Mucosa of rectum (tissue), 2 donors: ENCODE measurements around the gene C4orf17.
A peak's percentile ranks its signal among the peaks of the same experiment; 100 is the strongest.
"Not testable (repeated sequence)": the region's sequence is repeated elsewhere in the genome, so short reads cannot be mapped to it uniquely, and the experiment has no call there.

ENCODE experiments used
- H3K27ac ChIP-seq, 2 donors: one replicate each; pipeline ENCODE4 v1.7.0; 2013; ENCODE audit warnings: inconsistent platforms in 2 of 2, low read depth in 2 of 2, low read length in 2 of 2
- H3K27me3 ChIP-seq, 2 donors: one replicate each; pipeline ENCODE4 v1.7.0; 2013; ENCODE audit warnings: low read length in 2 of 2; ENCODE audit not compliant: control insufficient read depth in 2 of 2, insufficient read depth in 2 of 2
- H3K36me3 ChIP-seq, 2 donors: one replicate each; pipeline ENCODE4 v1.7.0; 2013; ENCODE audit warnings: low read length in 2 of 2; ENCODE audit not compliant: control insufficient read depth in 2 of 2, insufficient read depth in 2 of 2
- H3K4me1 ChIP-seq, 2 donors: one replicate each; pipeline ENCODE4 v1.7.0; 2013; ENCODE audit warnings: low read length in 2 of 2, mild to moderate bottlenecking in 1 of 2; ENCODE audit not compliant: control insufficient read depth in 2 of 2, insufficient read depth in 2 of 2
- H3K4me3 ChIP-seq, 2 donors: one replicate each; pipeline ENCODE4 v1.7.0; 2013; ENCODE audit warnings: low read length in 2 of 2
- H3K9ac ChIP-seq, 2 donors: one replicate each; pipeline ENCODE4 v1.7.0; 2013; ENCODE audit warnings: low read length in 2 of 2, low read depth in 1 of 2, mild to moderate bottlenecking in 1 of 2
- H3K9me3 ChIP-seq, 2 donors: one replicate each; pipeline ENCODE4 v1.7.0; 2013; ENCODE audit warnings: low read length in 2 of 2; ENCODE audit not compliant: control insufficient read depth in 2 of 2
- donor health status: healthy.
- donor health status: Normal muscosa, but diverticular disease.

Gene C4orf17

DNA sequence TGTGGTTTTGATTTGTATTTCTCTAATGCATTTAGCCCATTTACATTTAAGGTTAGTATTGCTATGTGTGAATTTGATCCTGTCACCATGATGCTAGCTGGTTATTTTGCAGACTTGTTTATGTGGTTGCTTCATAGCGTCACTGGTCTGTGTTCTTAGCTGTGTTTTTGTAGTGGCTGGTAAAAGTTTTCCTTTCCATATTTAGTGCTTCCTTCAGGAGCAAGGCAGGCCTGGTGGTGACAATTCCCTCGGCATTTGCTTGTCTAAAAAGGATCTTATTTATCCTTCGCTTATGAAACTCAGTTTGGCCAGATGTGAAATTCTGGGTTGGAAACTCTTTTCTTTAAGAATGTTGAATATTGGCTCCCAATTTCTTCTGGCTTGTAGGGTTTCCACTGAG lies 23.9 kb downstream of the C4orf17 start:
- H3K27me3 ChIP-seq, H3K36me3 ChIP-seq, H3K4me3 ChIP-seq, H3K27ac ChIP-seq, H3K9ac ChIP-seq, H3K9me3 ChIP-seq, H3K4me1 ChIP-seq: not testable (repeated sequence)

DNA sequence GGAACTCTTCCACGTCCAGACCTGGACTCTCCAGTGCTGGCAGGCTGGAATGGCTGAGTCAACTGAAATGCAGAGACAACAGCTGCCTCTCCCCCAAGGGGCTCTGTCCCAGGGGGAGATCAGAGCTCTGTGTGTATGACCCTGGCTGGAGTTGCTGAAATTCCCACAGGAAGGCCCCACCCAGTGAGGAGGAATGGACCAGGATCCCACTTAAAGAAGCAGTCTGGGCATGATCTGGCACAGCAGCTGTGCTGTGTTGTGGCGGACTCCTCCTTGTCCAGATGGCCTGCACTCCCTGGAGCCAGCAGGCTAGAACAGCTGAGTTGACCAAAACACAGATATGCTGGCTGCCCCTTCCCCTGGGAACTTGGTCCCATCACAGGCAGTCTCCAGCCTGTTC lies 25.4 kb downstream of the C4orf17 start:
- Histone ChIP-seq H3K9me3 (no peaks in the 10 kb centered on the region), H3K27me3 (no peaks in the 10 kb centered on the region), H3K4me1 (no peaks in the 10 kb centered on the region), H3K9ac (no peak overlapping the region), H3K27ac (no peak overlapping the region), H3K36me3 (no peaks in the 10 kb centered on the region), H3K4me3 (no peak overlapping the region)

- Histone ChIP-seq H3K4me1 (no peaks in the 10 kb centered on the region), H3K4me3 (no peak overlapping the region), H3K9me3 (no peaks in the 10 kb centered on the region), H3K36me3 (no peaks in the 10 kb centered on the region), H3K9ac (no peak overlapping the region), H3K27me3 (no peaks in the 10 kb centered on the region), H3K27ac (no peak overlapping the region)
Measured at GRCh38 chr4:99536848-99537247, 26.0 kb downstream of the C4orf17 start.

- Histone ChIP-seq H3K9me3 (no peaks in the 10 kb centered on the region), H3K4me3 (no peak overlapping the region), H3K27me3 (no peaks in the 10 kb centered on the region)
Measured at GRCh38 chr4:99537674-99538073, 26.9 kb downstream of the C4orf17 start.

DNA sequence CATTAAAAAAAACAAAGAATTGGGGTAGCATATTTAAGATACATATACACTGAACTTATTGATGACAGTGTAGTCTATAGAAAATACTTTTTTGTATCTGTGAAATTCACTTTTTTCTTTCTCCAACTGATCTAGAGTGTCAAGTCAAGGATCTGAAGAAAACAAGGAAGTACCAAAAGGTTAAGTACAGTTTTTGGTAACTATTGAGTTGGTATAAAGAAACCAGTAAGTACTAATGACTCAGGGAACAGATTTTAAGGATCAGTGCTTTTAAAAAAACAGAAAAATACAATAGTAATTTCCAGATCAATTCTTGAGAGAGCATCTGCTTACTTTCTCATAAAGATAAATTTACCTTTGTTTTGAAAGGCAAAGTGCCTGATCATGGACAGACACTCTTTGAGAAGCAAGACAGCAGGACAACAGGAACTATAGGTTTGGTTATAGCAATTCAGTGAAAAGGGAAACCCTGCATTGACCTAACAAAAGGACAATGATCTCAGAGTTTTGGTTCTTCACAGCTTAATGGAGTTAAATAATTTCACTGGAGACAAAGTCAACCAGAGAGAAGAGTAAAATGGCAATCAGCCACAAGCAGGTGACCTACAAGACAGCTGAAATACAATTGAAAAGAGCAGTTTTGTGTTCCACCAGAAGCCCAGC lies 29.6 kb downstream of the C4orf17 start:
- no peaks in the 10 kb centered on the region for H3K36me3 ChIP-seq
- no peak overlapping the region for H3K4me3 ChIP-seq
- H3K4me1 ChIP-seq, result no peaks in the 10 kb centered on the region
- H3K9me3 ChIP-seq, result no peaks in the 10 kb centered on the region
- H3K27me3 ChIP-seq, result no peaks in the 10 kb centered on the region
- no peak overlapping the region for H3K9ac ChIP-seq
- H3K27ac ChIP-seq, result no peak overlapping the region

More at GRCh38 chr4:99537674-99538073, 26.9 kb downstream of the C4orf17 start:
- Histone ChIP-seq H3K27ac (no peak overlapping the region), H3K4me1 (no peaks in the 10 kb centered on the region), H3K9ac (no peak overlapping the region), H3K36me3 (no peaks in the 10 kb centered on the region)

GRCh38 chr4:99552872-99553271 lies 42.1 kb downstream of the C4orf17 start:
- Histone ChIP-seq H3K27me3 (no peaks in the 10 kb centered on the region), H3K4me1 (no peaks in the 10 kb centered on the region), H3K9ac (no peak overlapping the region), H3K4me3 (no peak overlapping the region), H3K36me3 (no peaks in the 10 kb centered on the region), H3K27ac (no peak overlapping the region), H3K9me3 (no peaks in the 10 kb centered on the region)

- Histone ChIP-seq H3K9me3 (no peaks in the 10 kb centered on the region), H3K36me3 (no peaks in the 10 kb centered on the region), H3K27ac (peak within 1 kb of the TSS; percentile 94 to 96), H3K27me3 (peaks cover 0 to 3% of the 10 kb centered on the region in 2 donors), H3K9ac (peak within 1 kb of the TSS; percentile 87 to 98), H3K4me1 (peaks cover 6 to 8% of the 10 kb centered on the region in 2 donors), H3K4me3 (peak within 1 kb of the TSS; percentile 85 to 91)
Measured at GRCh38 chr4:99563310-99564186, 52.7 kb downstream of the C4orf17 start, which contains the start of gene TRMT10A. Gene TRMT10A, minus strand, starts transcription at chr4:99564039. Its CDS starts 4,701 bp downstream, at chr4:99559338.

GRCh38 chr4:99564921-99565320 lies 54.1 kb downstream of the C4orf17 start:
- no peaks in the 10 kb centered on the region for H3K36me3 ChIP-seq
- H3K27me3 ChIP-seq, result peaks cover 0 to 3% of the 10 kb centered on the region in 2 donors
- peaks cover 8 to 9% of the 10 kb centered on the region in 2 donors for H3K4me1 ChIP-seq
- H3K9ac ChIP-seq, result no peak overlapping the region
- H3K27ac ChIP-seq, result no peak overlapping the region
- H3K4me3 ChIP-seq, result no peak overlapping the region
- H3K9me3 ChIP-seq, result no peaks in the 10 kb centered on the region

DNA sequence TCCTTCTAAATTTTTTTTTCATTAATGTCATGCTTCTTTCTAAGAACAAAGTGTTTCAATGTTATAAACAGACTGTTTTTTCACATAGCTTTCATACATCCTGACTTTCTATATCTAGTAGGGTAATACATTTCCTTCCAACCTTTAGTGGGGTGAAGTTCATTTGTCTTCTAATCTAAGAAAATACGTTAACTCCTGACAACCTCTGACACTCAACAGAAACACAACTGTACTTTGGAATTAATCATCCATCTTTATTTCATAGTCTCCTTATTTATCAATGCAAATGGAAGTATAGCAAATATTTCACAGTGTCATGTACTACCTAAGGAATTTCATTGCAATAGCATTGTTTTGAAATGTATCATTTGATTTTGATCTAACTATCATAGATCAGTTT lies 61.1 kb downstream of the C4orf17 start:
- no peaks in the 10 kb centered on the region for H3K36me3 ChIP-seq
- no peak overlapping the region for H3K9ac ChIP-seq
- no peaks in the 10 kb centered on the region for H3K9me3 ChIP-seq
- peaks cover 0 to 2% of the 10 kb centered on the region in 2 donors for H3K27me3 ChIP-seq
- H3K4me3 ChIP-seq, result no peak overlapping the region
- H3K27ac ChIP-seq, result no peak overlapping the region
- peaks cover 0 to 2% of the 10 kb centered on the region in 2 donors for H3K4me1 ChIP-seq

DNA sequence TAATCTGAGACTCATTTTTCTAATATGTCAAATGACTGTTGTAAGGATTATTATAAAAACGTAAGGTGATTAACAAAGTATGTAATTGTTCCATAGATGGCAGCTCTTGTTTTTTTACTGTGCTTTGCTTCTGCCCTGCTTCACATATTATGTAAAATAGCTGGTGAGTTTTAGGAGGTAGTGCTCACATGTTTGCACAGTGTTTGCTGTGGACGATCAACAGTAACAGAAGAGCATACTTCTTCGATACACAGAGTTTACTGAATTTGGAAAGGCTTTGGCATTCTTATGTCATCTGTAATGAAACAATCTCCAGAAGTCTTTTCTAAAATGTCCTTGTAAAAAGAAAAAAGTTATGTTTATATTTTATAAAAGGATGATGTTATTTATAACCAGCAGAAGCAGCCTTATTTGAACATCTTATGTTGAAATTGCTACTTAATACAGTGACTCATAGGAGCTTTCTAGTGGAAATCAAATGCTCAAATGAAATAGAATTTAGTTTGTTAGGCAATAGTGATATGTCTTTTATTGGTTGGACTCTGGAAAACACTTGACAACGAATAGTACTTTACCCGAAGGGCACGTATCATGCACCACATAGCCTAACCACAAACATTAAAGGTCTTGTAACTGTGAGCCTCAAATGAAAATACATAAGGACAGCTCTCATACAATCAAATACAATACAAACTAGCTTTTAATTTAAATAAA lies 61.9 kb downstream of the C4orf17 start:
- Histone ChIP-seq H3K4me1 (peaks cover 0 to 2% of the 10 kb centered on the region in 2 donors), H3K9ac (no peak overlapping the region), H3K9me3 (no peaks in the 10 kb centered on the region), H3K27ac (peak overlapping the region in 1 of 2 donors; percentile 16), H3K36me3 (no peaks in the 10 kb centered on the region), H3K4me3 (no peak overlapping the region), H3K27me3 (peaks cover 0 to 2% of the 10 kb centered on the region in 2 donors)
